Esophagus muscularis mucosa (tissue), 3 donors: ENCODE data around the gene IGSF8.

ENCODE experiments used
- CTCF ChIP-seq, 3 experiments: fragments of 200-600 bp in 2 of 3; fragments of 450-650 bp in 1 of 3; sonication (generic) in 2 of 3; IDR thresholded peaks; one replicate each; pipeline ENCODE4 v1.5.1; 2017 to 2019; ENCODE audit warnings: antibody characterized with exemption in 3 of 3, mild to moderate bottlenecking in 2 of 3, moderate library complexity in 1 of 3
- POLR2A ChIP-seq: fragments of 450-650 bp; IDR thresholded peaks from one replicate; pipeline ENCODE4 v1.6.1; 2017; ENCODE audit warnings: antibody characterized with exemption, moderate library complexity, mild to moderate bottlenecking, low read depth
- POLR2AphosphoS5 ChIP-seq, 2 donors: sonication (generic); formaldehyde crosslinking; IDR thresholded peaks; one replicate each; pipeline ENCODE4 v1.6.1; 2017; ENCODE audit warnings: antibody characterized with exemption in 2 of 2

- peak in 1 of 2 donors; percentile 55 for TF ChIP-seq POLR2AphosphoS5 (IDR thresholded peaks at IDR 0.05)
- peak in 1 of 3 experiments; percentile 11 for TF ChIP-seq CTCF (IDR thresholded peaks at IDR 0.05)
- no peak for TF ChIP-seq POLR2A
These were observed 18.1 kb upstream of the IGSF8 start for GRCh38 chr1:160116283-160117147.
